ENCODE measurements around the gene MAP3K10. TPM values are rescaled to one million over a fixed set of nuclear protein-coding genes. Genes with fewer than 3 reads are reported as not detected.

Gene MAP3K10
- polyA plus RNA-seq, 1 of the 3 experiments (the other 2 are of a cell fraction) = 10.7 TPM

DNA sequence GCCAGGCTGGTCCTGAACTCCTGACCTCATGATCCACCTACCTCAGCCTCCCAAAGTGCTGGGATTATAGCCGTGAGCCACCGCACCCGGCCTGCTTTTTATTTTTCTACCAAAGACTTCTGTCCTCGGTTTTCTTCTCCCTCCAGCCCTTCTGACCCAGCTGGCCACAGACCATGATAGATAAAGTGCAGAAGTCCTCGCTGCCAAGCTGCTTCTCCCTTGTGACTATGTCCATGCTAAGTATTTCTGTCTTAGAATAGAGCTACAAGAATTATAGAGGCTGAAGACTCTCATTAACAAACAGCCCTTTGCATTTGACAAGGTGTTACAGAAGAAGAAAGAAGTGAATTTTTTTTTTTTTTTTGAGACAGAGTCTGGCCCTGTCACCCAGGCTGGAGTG, 15.4 kb upstream of the MAP3K10 start:
- H3K4me1 ChIP-seq (ENCODE audit: control insufficient read depth in 1 of 2, insufficient read depth in 2 of 2, low read depth in 1 of 2, low read length in 1 of 2) = no peaks in the 10 kb centered on the region
- H3K9me2 ChIP-seq = no peaks in the 10 kb centered on the region
- TF ChIP-seq NFIC (IDR thresholded peaks at IDR 0.05; ENCODE audit: borderline replicate concordance) (no peak), EZH2phosphoT487 (IDR thresholded peaks at IDR 0.05; ENCODE audit: borderline replicate concordance, low read depth) (no peak), YY1 (IDR thresholded peaks at IDR 0.05; ENCODE audit: low read depth) (no peak), POLR2AphosphoS5 (IDR thresholded peaks at IDR 0.05; ENCODE audit: low read depth, low read length) (no peak), RXRA (IDR thresholded peaks at IDR 0.05; ENCODE audit: borderline replicate concordance, low read depth) (no peak), RCOR1 (IDR thresholded peaks at IDR 0.05; ENCODE audit: low read length) (no peak), TEAD4 (IDR thresholded peaks at IDR 0.05; ENCODE audit: borderline replicate concordance, insufficient read depth) (no peak), FOXM1 (IDR thresholded peaks at IDR 0.05; ENCODE audit: low read depth) (no peak), RAD21 (IDR thresholded peaks at IDR 0.05; ENCODE audit: low read length) (no peak), GATA2 (CRISPR knock-in tag; IDR thresholded peaks at IDR 0.05) (no peak), SIN3A (IDR thresholded peaks at IDR 0.05; ENCODE audit: borderline replicate concordance, low read depth, low read length) (no peak), EP300 (IDR thresholded peaks at IDR 0.05; ENCODE audit: borderline replicate concordance in 1 of 2, low read depth in 1 of 2, low read length in 1 of 2) (no peak)
- TF ChIP-seq, protein P1, sequence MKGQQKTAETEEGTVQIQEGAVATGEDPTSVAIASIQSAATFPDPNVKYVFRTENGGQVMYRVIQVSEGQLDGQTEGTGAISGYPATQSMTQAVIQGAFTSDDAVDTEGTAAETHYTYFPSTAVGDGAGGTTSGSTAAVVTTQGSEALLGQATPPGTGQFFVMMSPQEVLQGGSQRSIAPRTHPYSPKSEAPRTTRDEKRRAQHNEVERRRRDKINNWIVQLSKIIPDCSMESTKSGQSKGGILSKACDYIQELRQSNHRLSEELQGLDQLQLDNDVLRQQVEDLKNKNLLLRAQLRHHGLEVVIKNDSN (IDR thresholded peaks at IDR 0.05; ENCODE audit: borderline replicate concordance, low read depth) = no peak
- TF ChIP-seq, protein P2, sequence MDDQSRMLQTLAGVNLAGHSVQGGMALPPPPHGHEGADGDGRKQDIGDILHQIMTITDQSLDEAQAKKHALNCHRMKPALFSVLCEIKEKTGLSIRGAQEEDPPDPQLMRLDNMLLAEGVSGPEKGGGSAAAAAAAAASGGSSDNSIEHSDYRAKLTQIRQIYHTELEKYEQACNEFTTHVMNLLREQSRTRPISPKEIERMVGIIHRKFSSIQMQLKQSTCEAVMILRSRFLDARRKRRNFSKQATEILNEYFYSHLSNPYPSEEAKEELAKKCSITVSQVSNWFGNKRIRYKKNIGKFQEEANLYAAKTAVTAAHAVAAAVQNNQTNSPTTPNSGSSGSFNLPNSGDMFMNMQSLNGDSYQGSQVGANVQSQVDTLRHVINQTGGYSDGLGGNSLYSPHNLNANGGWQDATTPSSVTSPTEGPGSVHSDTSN (IDR thresholded peaks at IDR 0.05) = no peak
- TF ChIP-seq, protein P3, sequence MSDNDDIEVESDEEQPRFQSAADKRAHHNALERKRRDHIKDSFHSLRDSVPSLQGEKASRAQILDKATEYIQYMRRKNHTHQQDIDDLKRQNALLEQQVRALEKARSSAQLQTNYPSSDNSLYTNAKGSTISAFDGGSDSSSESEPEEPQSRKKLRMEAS (IDR thresholded peaks at IDR 0.05; ENCODE audit: low read depth) = no peak
- ChIA-PET CTCF (interaction anchor here (0.6 kb wide), 1 partner anchor 21 kb away, joined by 3 read pairs; no protein-coding TSS in a partner anchor), POLR2A (no interaction called here)
- H3K4me3 ChIP-seq (ENCODE audit: low read depth in 2 of 2, low read length in 1 of 2) = no peak overlapping the region
- WGBS (ENCODE audit: low lambda C conversion rate) = 56% methylated on average over 5 of the region's 5 CpGs
- no peak overlapping the region for H3K9ac ChIP-seq
- H3K9me3 ChIP-seq = no peaks in the 10 kb centered on the region
- H4K20me1 ChIP-seq (ENCODE audit: insufficient read depth) = no peaks in the 10 kb centered on the region
- no peaks in the 10 kb centered on the region for H3F3A ChIP-seq (replicated peaks; ENCODE audit: insufficient read depth)
- no peaks in the 10 kb centered on the region for H3K27me3 ChIP-seq (ENCODE audit: insufficient read depth)
- DNase-seq = no peak
- H2AFZ ChIP-seq (ENCODE audit: low read depth) = no peak overlapping the region
- H3K4me2 ChIP-seq = no peak overlapping the region
- no peak overlapping the region for H3K27ac ChIP-seq (ENCODE audit: low read depth in 2 of 2, low read length in 1 of 2)
- no peaks in the 10 kb centered on the region for H3K79me2 ChIP-seq (ENCODE audit: insufficient read depth)
- no peaks in the 10 kb centered on the region for H3K36me3 ChIP-seq (replicated peaks in 1 of 2; ENCODE audit: control insufficient read depth in 1 of 2, insufficient read depth in 2 of 2, low read length in 1 of 2)

DNA sequence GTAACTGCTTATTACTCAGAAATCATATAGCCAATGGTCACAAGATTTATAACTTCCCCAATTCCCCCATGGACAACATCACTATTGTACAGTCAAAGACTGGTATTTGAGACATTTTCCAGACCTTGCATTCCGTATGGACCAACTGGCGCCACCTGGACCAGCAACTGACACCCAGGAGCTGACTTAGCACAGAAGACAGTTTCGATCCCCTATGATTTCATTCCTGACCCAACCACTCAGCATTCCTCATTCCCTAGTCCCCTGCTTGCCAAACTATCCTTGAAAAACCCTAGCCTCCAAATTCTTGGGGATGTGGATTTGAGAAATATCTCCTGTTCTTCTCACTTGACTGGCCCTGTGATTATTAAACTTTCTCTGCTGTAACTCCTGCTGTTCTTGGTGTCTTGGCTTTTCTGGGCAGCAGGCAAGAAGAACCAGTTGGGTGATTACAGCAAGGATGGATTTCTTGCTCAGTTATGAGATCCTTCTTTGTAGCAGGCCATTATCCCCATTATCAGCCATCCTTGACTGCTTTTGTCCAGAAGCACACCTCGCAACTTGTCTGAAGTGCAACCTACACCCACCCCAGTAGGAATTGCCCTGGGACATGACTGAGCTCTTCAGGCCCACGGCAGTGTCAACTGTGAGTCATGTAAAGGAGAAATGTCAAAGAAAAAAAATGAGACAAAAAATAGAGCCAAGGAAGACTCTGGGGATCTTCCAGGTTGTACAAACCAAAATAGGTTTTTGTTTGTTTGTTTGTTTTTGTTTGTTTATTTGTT, 13.7 kb upstream of the MAP3K10 start:
- CTCF ChIA-PET = interaction anchor here (1.3 kb wide), 1 partner anchor 12 kb away, joined by 3 read pairs; no protein-coding TSS in a partner anchor

More for the DNA sequence above, 13.7 kb upstream of the MAP3K10 start:
- no peak overlapping the region for H2AFZ ChIP-seq (ENCODE audit: low read depth)
- H3K9ac ChIP-seq = no peak overlapping the region
- H3K9me3 ChIP-seq = no peaks in the 10 kb centered on the region
- WGBS (ENCODE audit: low lambda C conversion rate) = 50% methylated on average over 5 of the region's 5 CpGs
- no peak overlapping the region for H3K4me2 ChIP-seq
- no peaks in the 10 kb centered on the region for H3K27me3 ChIP-seq (ENCODE audit: insufficient read depth)
- no peaks in the 10 kb centered on the region for H4K20me1 ChIP-seq (ENCODE audit: insufficient read depth)
- H3K27ac ChIP-seq (ENCODE audit: low read depth in 2 of 2, low read length in 1 of 2) = no peak overlapping the region
- H3K9me2 ChIP-seq = no peaks in the 10 kb centered on the region
- H3K79me2 ChIP-seq (ENCODE audit: insufficient read depth) = no peaks in the 10 kb centered on the region
- no peaks in the 10 kb centered on the region for H3F3A ChIP-seq (replicated peaks; ENCODE audit: insufficient read depth)
- no peak overlapping the region for H3K4me3 ChIP-seq (ENCODE audit: low read depth in 2 of 2, low read length in 1 of 2)
- DNase-seq = no peak
- H3K36me3 ChIP-seq (replicated peaks in 1 of 2; ENCODE audit: control insufficient read depth in 1 of 2, insufficient read depth in 2 of 2, low read length in 1 of 2) = no peaks in the 10 kb centered on the region
- TF ChIP-seq, protein P2 (IDR thresholded peaks at IDR 0.05) = no peak
- TF ChIP-seq RAD21 (IDR thresholded peaks at IDR 0.05; ENCODE audit: low read length) = no peak
- H3K4me1 ChIP-seq (ENCODE audit: control insufficient read depth in 1 of 2, insufficient read depth in 2 of 2, low read depth in 1 of 2, low read length in 1 of 2) = no peaks in the 10 kb centered on the region
- POLR2A ChIA-PET = no interaction called here

All from SK-N-SH (cell line).